HG02759 (cell line): ENCODE measurements around the gene CREBBP.

Experiments used
- ATAC-seq: cut with Tn5 transposase; IDR thresholded peaks from one replicate; pipeline ENCODE4 v1.9.1; 2021; ENCODE audit warnings: mild to moderate bottlenecking, moderate library complexity; ENCODE audit not compliant: unreplicated experiment

Gene CREBBP

DNA sequence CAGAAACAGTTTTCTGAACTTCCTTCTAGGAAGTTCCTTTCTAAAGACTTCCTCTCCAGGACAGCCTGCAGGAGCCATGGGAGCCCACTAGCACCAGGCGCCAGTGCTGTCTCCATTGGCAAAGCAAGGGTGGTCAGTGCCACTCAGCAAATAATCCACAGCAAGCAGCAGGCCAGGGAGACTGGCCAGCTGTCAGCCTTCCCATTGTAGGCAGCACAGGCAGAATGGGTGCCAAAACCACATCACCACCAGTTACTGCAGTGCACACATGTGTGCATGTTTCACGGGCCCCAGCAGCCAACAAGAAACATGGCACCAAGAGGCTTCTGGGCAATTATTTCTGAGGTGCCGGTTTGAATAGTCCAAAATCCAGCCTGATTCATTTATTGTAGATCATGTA is 199.3 kb downstream of the CREBBP start:
- ATAC-seq = no peak

GRCh38 chr16:3677994-3678393 is 202.5 kb downstream of the CREBBP start:
- no peak for ATAC-seq

GRCh38 chr16:3675601-3676130 is 204.8 kb downstream of the CREBBP start:
- no peak for ATAC-seq
